ENCODE data around the gene SORT1.

DNA sequence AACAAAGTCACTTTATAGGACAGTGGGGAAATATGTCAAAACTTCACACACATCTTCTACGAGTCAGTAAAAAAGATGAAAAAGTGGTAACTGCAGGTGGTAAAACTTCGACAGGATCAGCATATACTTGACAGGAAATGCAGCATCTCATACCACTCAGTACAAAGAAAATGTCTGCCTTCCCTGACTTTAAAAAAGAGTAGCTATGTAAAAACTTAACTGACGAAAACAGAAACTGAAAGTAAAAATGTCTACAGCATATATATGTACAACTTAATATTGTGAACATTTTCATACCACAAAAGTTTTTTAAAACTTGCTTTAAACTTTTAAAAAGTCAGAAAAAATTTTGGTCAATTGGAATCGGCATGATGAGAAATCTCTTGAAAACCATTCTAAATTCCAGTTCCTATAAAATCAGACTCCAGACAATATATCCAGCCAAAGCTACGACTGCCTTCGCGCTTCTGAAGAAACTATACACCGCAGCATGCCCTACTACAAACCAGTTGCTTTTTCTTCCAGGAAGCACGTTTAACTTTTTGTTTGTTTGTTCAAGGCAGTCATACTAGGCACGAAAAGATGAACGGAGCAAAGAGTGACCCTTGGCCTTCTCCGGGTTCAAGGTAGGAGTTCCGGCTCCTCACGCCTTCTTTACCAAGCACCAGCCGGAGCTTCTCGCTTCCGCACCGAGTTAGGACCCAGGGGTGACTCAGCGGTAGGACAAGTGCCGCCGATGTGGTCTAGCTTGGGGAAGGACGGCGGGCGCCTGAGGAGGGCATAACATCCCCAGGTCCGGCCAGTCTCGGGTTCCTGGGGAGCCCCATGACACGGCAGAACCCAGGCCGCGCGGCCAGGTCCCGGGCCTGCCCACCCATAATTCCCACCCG lies 27.9 kb upstream of the SORT1 start:
- TF ChIP-seq, protein P1, sequence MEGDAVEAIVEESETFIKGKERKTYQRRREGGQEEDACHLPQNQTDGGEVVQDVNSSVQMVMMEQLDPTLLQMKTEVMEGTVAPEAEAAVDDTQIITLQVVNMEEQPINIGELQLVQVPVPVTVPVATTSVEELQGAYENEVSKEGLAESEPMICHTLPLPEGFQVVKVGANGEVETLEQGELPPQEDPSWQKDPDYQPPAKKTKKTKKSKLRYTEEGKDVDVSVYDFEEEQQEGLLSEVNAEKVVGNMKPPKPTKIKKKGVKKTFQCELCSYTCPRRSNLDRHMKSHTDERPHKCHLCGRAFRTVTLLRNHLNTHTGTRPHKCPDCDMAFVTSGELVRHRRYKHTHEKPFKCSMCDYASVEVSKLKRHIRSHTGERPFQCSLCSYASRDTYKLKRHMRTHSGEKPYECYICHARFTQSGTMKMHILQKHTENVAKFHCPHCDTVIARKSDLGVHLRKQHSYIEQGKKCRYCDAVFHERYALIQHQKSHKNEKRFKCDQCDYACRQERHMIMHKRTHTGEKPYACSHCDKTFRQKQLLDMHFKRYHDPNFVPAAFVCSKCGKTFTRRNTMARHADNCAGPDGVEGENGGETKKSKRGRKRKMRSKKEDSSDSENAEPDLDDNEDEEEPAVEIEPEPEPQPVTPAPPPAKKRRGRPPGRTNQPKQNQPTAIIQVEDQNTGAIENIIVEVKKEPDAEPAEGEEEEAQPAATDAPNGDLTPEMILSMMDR (IDR thresholded peaks at IDR 0.05): no peak
- no peak for TF ChIP-seq YY1 (IDR thresholded peaks at IDR 0.05; ENCODE audit: low read depth)
- no peak for TF ChIP-seq SIN3A (IDR thresholded peaks at IDR 0.05; ENCODE audit: borderline replicate concordance, low read depth, low read length)
- TF ChIP-seq SMC3 (IDR thresholded peaks at IDR 0.05; ENCODE audit: low read depth, low read length): no peak
- no peak for TF ChIP-seq POLR2AphosphoS5 (IDR thresholded peaks at IDR 0.05; ENCODE audit: low read depth, low read length)
- TF ChIP-seq EP300 (IDR thresholded peaks at IDR 0.05; ENCODE audit: borderline replicate concordance in 1 of 2, low read depth in 1 of 2, low read length in 1 of 2): no peak
- TF ChIP-seq ELF1 (IDR thresholded peaks at IDR 0.05): no peak
- TF ChIP-seq TCF12 (IDR thresholded peaks at IDR 0.05): no peak
- TF ChIP-seq, protein P2, sequence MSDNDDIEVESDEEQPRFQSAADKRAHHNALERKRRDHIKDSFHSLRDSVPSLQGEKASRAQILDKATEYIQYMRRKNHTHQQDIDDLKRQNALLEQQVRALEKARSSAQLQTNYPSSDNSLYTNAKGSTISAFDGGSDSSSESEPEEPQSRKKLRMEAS (IDR thresholded peaks at IDR 0.05; ENCODE audit: low read depth): no peak
- TF ChIP-seq RAD21 (IDR thresholded peaks at IDR 0.05; ENCODE audit: low read length): no peak
- TF ChIP-seq NFIC (IDR thresholded peaks at IDR 0.05; ENCODE audit: borderline replicate concordance): no peak
- TF ChIP-seq JUND (IDR thresholded peaks at IDR 0.05): no peak
- no peak for TF ChIP-seq GABPA (IDR thresholded peaks at IDR 0.05; ENCODE audit: low read depth)
- TF ChIP-seq RCOR1 (IDR thresholded peaks at IDR 0.05; ENCODE audit: low read length): no peak
